Measurements from ENCODE around the gene BAHCC1.

The BAHCC1 gene

DNA sequence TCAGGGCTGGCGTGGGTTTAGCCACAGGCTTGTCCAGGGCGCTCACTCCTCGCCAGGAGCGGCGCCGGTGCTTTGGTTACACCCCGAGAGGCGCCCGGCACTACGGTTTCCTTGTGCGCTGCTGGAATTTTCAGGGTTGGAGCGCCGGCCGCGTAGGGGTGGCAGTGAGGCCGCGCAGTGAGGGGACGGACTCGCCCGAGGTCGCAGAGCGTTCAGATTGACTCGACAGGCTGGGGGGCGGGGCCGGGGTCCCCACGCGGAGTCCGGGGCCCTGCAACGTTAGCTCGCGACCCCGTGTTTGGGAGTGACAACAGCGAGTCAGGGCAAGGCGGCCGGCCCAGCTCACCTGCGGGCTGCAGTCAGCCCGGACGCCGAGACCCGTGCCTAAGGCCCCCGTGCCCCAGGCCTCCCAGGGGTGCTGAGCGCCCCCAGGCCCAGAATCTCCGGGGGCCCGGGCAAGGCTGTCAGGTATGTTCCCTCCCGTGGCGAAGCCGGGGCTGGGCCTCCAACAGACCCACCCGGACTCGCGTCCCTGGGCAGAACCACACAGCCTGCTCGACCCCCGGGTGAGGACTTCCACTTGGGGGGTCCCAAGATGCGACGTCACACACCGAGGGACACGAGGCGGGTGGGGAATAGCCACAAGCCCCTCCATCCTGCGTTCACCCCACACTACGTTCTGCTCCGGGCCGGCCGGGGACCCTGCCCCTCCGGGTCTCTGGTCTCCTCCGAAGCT is 118.7 kb downstream of the BAHCC1 start:
- Histone ChIP-seq H3F3A (ENCODE audit: low read depth) (peaks cover 11% of the 10 kb centered on the region), H3K9ac (ENCODE audit: low read depth, low read length, poor library complexity, severe bottlenecking) (peak overlapping the region; percentile 95), H3K4me3 (ENCODE audit: low read length, poor library complexity, severe bottlenecking) (peak overlapping the region; percentile 76), H4K20me1 (ENCODE audit: insufficient read depth, low read length, poor library complexity, severe bottlenecking) (peaks cover 63% of the 10 kb centered on the region), H3K36me3 (ENCODE audit: insufficient read depth, low read length) (peaks cover 34% of the 10 kb centered on the region), H3K4me2 (ENCODE audit: low read depth, low read length, poor library complexity, severe bottlenecking) (peak overlapping the region; percentile 71), H2AFZ (ENCODE audit: low read length) (no peak overlapping the region), H3K79me2 (ENCODE audit: insufficient read depth, low read length) (peaks cover 87% of the 10 kb centered on the region), H3K27me3 (ENCODE audit: insufficient read depth, low read length, poor library complexity, severe bottlenecking) (peaks cover 30% of the 10 kb centered on the region), H3K4me1 (ENCODE audit: insufficient read depth, low read length, poor library complexity, severe bottlenecking) (peaks cover 47% of the 10 kb centered on the region), H3K9me3 (ENCODE audit: insufficient read depth, low read depth, low read length) (no peaks in the 10 kb centered on the region), H3K9me2 (replicated peaks; ENCODE audit: low read depth, low read length) (no peaks in the 10 kb centered on the region)
- TF ChIP-seq, protein P1, sequence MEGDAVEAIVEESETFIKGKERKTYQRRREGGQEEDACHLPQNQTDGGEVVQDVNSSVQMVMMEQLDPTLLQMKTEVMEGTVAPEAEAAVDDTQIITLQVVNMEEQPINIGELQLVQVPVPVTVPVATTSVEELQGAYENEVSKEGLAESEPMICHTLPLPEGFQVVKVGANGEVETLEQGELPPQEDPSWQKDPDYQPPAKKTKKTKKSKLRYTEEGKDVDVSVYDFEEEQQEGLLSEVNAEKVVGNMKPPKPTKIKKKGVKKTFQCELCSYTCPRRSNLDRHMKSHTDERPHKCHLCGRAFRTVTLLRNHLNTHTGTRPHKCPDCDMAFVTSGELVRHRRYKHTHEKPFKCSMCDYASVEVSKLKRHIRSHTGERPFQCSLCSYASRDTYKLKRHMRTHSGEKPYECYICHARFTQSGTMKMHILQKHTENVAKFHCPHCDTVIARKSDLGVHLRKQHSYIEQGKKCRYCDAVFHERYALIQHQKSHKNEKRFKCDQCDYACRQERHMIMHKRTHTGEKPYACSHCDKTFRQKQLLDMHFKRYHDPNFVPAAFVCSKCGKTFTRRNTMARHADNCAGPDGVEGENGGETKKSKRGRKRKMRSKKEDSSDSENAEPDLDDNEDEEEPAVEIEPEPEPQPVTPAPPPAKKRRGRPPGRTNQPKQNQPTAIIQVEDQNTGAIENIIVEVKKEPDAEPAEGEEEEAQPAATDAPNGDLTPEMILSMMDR (conservative IDR thresholded peaks at IDR 0.05; ENCODE audit: low read length), result no peak
- TF ChIP-seq EZH2phosphoT487 (IDR thresholded peaks at IDR 0.05; ENCODE audit: borderline replicate concordance), result no peak

DNA sequence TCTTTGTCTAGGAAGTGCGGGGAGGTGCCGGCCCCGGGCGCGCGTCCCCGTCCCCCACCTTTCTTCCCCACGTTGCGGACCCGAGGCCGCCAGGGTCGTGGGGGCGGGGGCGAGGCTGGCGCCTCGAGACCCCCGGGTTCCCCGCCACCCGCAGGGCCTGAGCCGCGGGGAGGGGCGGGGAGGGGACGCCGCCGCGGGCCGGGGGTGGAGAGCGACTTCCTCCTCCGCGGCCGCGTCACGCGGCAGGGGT is 119.2 kb downstream of the BAHCC1 start:
- H3K27me3 ChIP-seq (ENCODE audit: insufficient read depth, low read length, poor library complexity, severe bottlenecking), result peaks cover 30% of the 10 kb centered on the region
- H4K20me1 ChIP-seq (ENCODE audit: insufficient read depth, low read length, poor library complexity, severe bottlenecking), result peaks cover 58% of the 10 kb centered on the region
- H3K9me3 ChIP-seq (ENCODE audit: insufficient read depth, low read depth, low read length), result no peaks in the 10 kb centered on the region
- H3F3A ChIP-seq (ENCODE audit: low read depth), result peaks cover 6% of the 10 kb centered on the region
- TF ChIP-seq, protein P1 (conservative IDR thresholded peaks at IDR 0.05; ENCODE audit: low read length), result no peak
- TF ChIP-seq EZH2phosphoT487 (IDR thresholded peaks at IDR 0.05; ENCODE audit: borderline replicate concordance), result no peak
- no peaks in the 10 kb centered on the region for H3K9me2 ChIP-seq (replicated peaks; ENCODE audit: low read depth, low read length)
- H3K36me3 ChIP-seq (ENCODE audit: insufficient read depth, low read length), result peaks cover 30% of the 10 kb centered on the region
- peak overlapping the region; percentile 95 for H3K9ac ChIP-seq (ENCODE audit: low read depth, low read length, poor library complexity, severe bottlenecking)
- H3K4me2 ChIP-seq (ENCODE audit: low read depth, low read length, poor library complexity, severe bottlenecking), result peak overlapping the region; percentile 71
- H3K79me2 ChIP-seq (ENCODE audit: insufficient read depth, low read length), result peaks cover 82% of the 10 kb centered on the region
- peak overlapping the region; percentile 76 for H3K4me3 ChIP-seq (ENCODE audit: low read length, poor library complexity, severe bottlenecking)
- peaks cover 43% of the 10 kb centered on the region for H3K4me1 ChIP-seq (ENCODE audit: insufficient read depth, low read length, poor library complexity, severe bottlenecking)
- no peak overlapping the region for H2AFZ ChIP-seq (ENCODE audit: low read length)

DNA sequence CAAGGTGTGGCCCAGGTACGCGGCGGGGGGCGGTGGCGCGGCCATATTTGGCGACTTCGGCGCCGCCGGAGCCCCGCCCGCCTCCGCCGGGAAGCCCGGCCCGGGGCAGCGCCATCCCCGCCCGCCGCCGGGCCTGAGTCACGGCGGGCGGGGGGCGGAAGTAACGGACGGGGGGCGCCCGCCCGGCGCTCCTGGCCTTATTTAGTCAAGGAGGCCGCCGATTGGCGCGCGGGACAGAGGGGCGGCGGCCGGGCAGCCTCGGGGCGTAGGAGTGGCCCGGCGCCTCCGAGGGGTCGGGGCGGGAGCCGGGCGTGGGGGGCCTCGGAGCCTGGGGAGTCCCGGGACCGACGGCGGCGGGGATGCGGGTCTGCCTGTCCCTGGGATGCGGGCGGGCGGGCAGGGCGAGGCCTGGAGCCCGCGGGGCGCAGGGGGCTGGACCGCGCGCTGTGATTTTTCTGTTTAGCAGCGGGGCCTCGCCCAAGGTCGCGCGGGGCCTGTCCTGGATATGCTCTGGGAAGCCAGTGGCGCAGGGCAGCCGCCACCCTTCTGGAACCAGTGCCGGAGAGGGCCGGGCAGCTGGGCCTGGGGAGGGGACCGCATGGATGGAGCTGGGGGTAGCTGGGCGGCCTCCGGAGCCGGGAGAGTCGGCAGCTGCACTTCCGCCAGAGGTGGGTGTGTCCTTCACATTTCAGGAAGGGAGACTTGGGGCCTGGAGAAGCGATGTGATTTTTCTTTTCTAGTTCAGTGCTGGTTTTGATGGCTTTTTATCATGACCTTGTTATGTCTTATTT is 119.7 kb downstream of the BAHCC1 start:
- H3K9ac ChIP-seq (ENCODE audit: low read depth, low read length, poor library complexity, severe bottlenecking), result peak overlapping the region; percentile 95
- peaks cover 24% of the 10 kb centered on the region for H3K36me3 ChIP-seq (ENCODE audit: insufficient read depth, low read length)
- H3K9me3 ChIP-seq (ENCODE audit: insufficient read depth, low read depth, low read length), result no peaks in the 10 kb centered on the region
- peak overlapping the region; percentile 94 for H3K4me2 ChIP-seq (ENCODE audit: low read depth, low read length, poor library complexity, severe bottlenecking)
- H3K9me2 ChIP-seq (replicated peaks; ENCODE audit: low read depth, low read length), result no peaks in the 10 kb centered on the region
- H3K4me1 ChIP-seq (ENCODE audit: insufficient read depth, low read length, poor library complexity, severe bottlenecking), result peaks cover 43% of the 10 kb centered on the region
- peaks cover 26% of the 10 kb centered on the region for H3K27me3 ChIP-seq (ENCODE audit: insufficient read depth, low read length, poor library complexity, severe bottlenecking)
- TF ChIP-seq EZH2phosphoT487 (IDR thresholded peaks at IDR 0.05; ENCODE audit: borderline replicate concordance), result no peak
- TF ChIP-seq, protein P1 (conservative IDR thresholded peaks at IDR 0.05; ENCODE audit: low read length), result no peak
- no peak overlapping the region for H2AFZ ChIP-seq (ENCODE audit: low read length)
- H4K20me1 ChIP-seq (ENCODE audit: insufficient read depth, low read length, poor library complexity, severe bottlenecking), result peaks cover 53% of the 10 kb centered on the region
- peaks cover 77% of the 10 kb centered on the region for H3K79me2 ChIP-seq (ENCODE audit: insufficient read depth, low read length)
- H3K4me3 ChIP-seq (ENCODE audit: low read length, poor library complexity, severe bottlenecking), result peak overlapping the region; percentile 76
- peaks cover 5% of the 10 kb centered on the region for H3F3A ChIP-seq (ENCODE audit: low read depth)
